CD4-positive, alpha-beta memory T cell (primary cell): ENCODE data around the gene SETBP1. TPM values are rescaled to one million over a fixed set of nuclear protein-coding genes. Genes with fewer than 3 reads are reported as not detected.

Experiments
- CTCF ChIA-PET: fragments of 350-600 bp; sonication (Branson Sonifier 250); formaldehyde crosslinking; loops from one replicate; lab custom pipeline; 2021; ENCODE audit warnings: inconsistent platforms; ENCODE audit not compliant: partially characterized antibody; lab: Charles Lee
- POLR2A ChIA-PET: fragments of 350-600 bp; sonication (Branson Sonifier 250); formaldehyde crosslinking; loops from one replicate; lab custom pipeline; 2021; ENCODE audit not compliant: partially characterized antibody; lab: Charles Lee
- DNase-seq, 5 donors: peaks; one replicate each; pipeline versions ENCODE4 v3.0.0 to v3.0.0-alpha.2; 2020 to 2022; ENCODE audit warnings: mixed read lengths in 1 of 5
- H3K27ac ChIP-seq: one replicate; pipeline ENCODE4 v1.7.0; 2013; ENCODE audit warnings: low read depth, low read length
- H3K27me3 ChIP-seq: 2 replicates; pipeline ENCODE4 v1.7.0; 2013; ENCODE audit warnings: mild to moderate bottlenecking, low read length, moderate library complexity; ENCODE audit not compliant: insufficient read depth
- H3K36me3 ChIP-seq: 2 replicates; pipeline ENCODE4 v1.7.0; 2013; ENCODE audit warnings: mild to moderate bottlenecking, low read length, moderate library complexity; ENCODE audit not compliant: insufficient read depth
- H3K4me1 ChIP-seq: 2 replicates; pipeline ENCODE4 v1.7.0; 2013; ENCODE audit warnings: mild to moderate bottlenecking, low read length, moderate library complexity; ENCODE audit not compliant: insufficient read depth
- H3K4me3 ChIP-seq, 2 donors: one replicate each; pipeline ENCODE4 v1.7.0; 2013; ENCODE audit warnings: low read length in 2 of 2, mild to moderate bottlenecking in 1 of 2
- H3K9me3 ChIP-seq, 2 donors: one replicate each; pipeline ENCODE4 v1.7.0; 2013; ENCODE audit warnings: low read length in 2 of 2, control low read depth in 1 of 2; ENCODE audit not compliant: control insufficient read depth in 1 of 2
- H3K27ac Mint-ChIP-seq, 7 donors: one replicate each; pipeline ENCODE4 v1.8.0; 2020 to 2021; ENCODE audit warnings: mixed read lengths in 7 of 7, mild to moderate bottlenecking in 6 of 7, inconsistent platforms in 3 of 7, moderate library complexity in 3 of 7
- H3K27me3 Mint-ChIP-seq, 2 donors: one replicate each; pipeline ENCODE4 v1.8.0; 2020 to 2021; ENCODE audit warnings: mixed read lengths in 2 of 2
- H3K36me3 Mint-ChIP-seq, 2 donors: one replicate each; pipeline ENCODE4 v1.8.0; 2020 to 2021; ENCODE audit warnings: mixed read lengths in 2 of 2, inconsistent platforms in 1 of 2, mild to moderate bottlenecking in 1 of 2
- H3K4me1 Mint-ChIP-seq, 4 donors: one replicate each; pipeline ENCODE4 v1.8.0; 2020 to 2021; ENCODE audit warnings: mixed read lengths in 4 of 4, mild to moderate bottlenecking in 1 of 4
- H3K4me3 Mint-ChIP-seq, 8 donors: one replicate each; pipeline ENCODE4 v1.8.0; 2020 to 2021; ENCODE audit warnings: mixed read lengths in 8 of 8, mild to moderate bottlenecking in 7 of 8, moderate library complexity in 6 of 8, inconsistent platforms in 3 of 8
- H3K9me3 Mint-ChIP-seq, 8 donors: one replicate each; pipeline ENCODE4 v1.8.0; 2020 to 2021; ENCODE audit warnings: mixed read lengths in 8 of 8, mild to moderate bottlenecking in 5 of 8, inconsistent platforms in 3 of 8, moderate library complexity in 1 of 8
- intact Hi-C: fragments of 100-400 bp; cut with micrococcal nuclease; formaldehyde crosslinking; loops from one replicate; pipeline ENCODE4 v1.15.1; 2023
- polyA plus RNA-seq, 2 donors: library from polyadenylated mRNA; unstranded; fragments of 300-500 nt; fragmentation: Illumina TruSeq; gene quantifications; one replicate each; pipeline ENCODE4 v1.2.3, GENCODE V29; 2021
- total RNA-seq, 2 experiments: library from RNA; stranded (reverse); gene quantifications; one replicate each; pipeline ENCODE4 v1.2.3, GENCODE V29; 2021

The SETBP1 gene
- total and polyA plus RNA-seq, 4 experiments from 2014 or later = 0.03 to 0.21 (median 0.09) TPM; not detected in 1

- DNase-seq = no peak
- Mint-ChIP-seq H3K27me3 (no peaks in the 10 kb centered on the region), H3K9me3 (peaks cover 0 to 5% (median 0%) of the 10 kb centered on the region in 8 donors), H3K36me3 (no peaks in the 10 kb centered on the region), H3K27ac (no peak overlapping the region), H3K4me3 (no peak overlapping the region), H3K4me1 (peaks cover 8 to 25% (median 14%) of the 10 kb centered on the region in 4 donors)
- ChIA-PET CTCF (interaction anchor here (2.2 kb wide), 1 partner anchor 215 kb away, joined by 6 read pairs; no protein-coding TSS in a partner anchor), POLR2A (no interaction called here)
- intact Hi-C loops = no loop called here
- Histone ChIP-seq H3K9me3 (no peaks in the 10 kb centered on the region), H3K4me1 (peaks cover 5% of the 10 kb centered on the region), H3K36me3 (no peaks in the 10 kb centered on the region), H3K27me3 (no peaks in the 10 kb centered on the region), H3K27ac (no peak overlapping the region), H3K4me3 (no peak overlapping the region)
Measured at GRCh38 chr18:44893966-44894365, 213.3 kb downstream of the SETBP1 start.

GRCh38 chr18:44895176-44895798, 214.6 kb downstream of the SETBP1 start:
- no peaks in the 10 kb centered on the region for H3K27me3 ChIP-seq
- no peak overlapping the region for H3K4me3 ChIP-seq
- no peak overlapping the region for H3K27ac ChIP-seq
- no peak for DNase-seq
- Mint-ChIP-seq H3K4me1 (peaks cover 8 to 25% (median 14%) of the 10 kb centered on the region in 4 donors), H3K4me3 (no peak overlapping the region), H3K27ac (peak overlapping the region in 2 of 7 donors; percentile 5 to 51), H3K36me3 (no peaks in the 10 kb centered on the region), H3K27me3 (no peaks in the 10 kb centered on the region), H3K9me3 (peaks cover 0 to 5% (median 0%) of the 10 kb centered on the region in 8 donors)
- H3K9me3 ChIP-seq = no peaks in the 10 kb centered on the region
- CTCF ChIA-PET = interaction anchor here (1.0 to 1.4 kb wide), 2 partner anchors 217 to 221 kb away, joined by 3 to 5 read pairs; no protein-coding TSS in a partner anchor
- intact Hi-C loops = loop anchor here (1.0 kb wide), 1 partner anchor 216 kb away; no protein-coding TSS in a partner anchor
- POLR2A ChIA-PET = no interaction called here
- peaks cover 5% of the 10 kb centered on the region for H3K4me1 ChIP-seq
- no peaks in the 10 kb centered on the region for H3K36me3 ChIP-seq

- Mint-ChIP-seq H3K36me3 (no peaks in the 10 kb centered on the region), H3K27ac (no peak overlapping the region), H3K4me1 (peaks cover 8 to 25% (median 14%) of the 10 kb centered on the region in 4 donors), H3K27me3 (no peaks in the 10 kb centered on the region), H3K9me3 (no peaks in the 10 kb centered on the region), H3K4me3 (no peak overlapping the region)
- peaks cover 5% of the 10 kb centered on the region for H3K4me1 ChIP-seq
- H3K9me3 ChIP-seq = no peaks in the 10 kb centered on the region
- ChIA-PET CTCF (interaction anchor here (1.4 kb wide), 1 partner anchor 218 kb away, joined by 5 read pairs; no protein-coding TSS in a partner anchor), POLR2A (no interaction called here)
- H3K27me3 ChIP-seq = no peaks in the 10 kb centered on the region
- intact Hi-C loops = no loop called here
- H3K36me3 ChIP-seq = no peaks in the 10 kb centered on the region
- H3K4me3 ChIP-seq = no peak overlapping the region
- no peak for DNase-seq
- no peak overlapping the region for H3K27ac ChIP-seq
Measured at GRCh38 chr18:44896846-44897245, 216.2 kb downstream of the SETBP1 start.

GRCh38 chr18:44897411-44897810, 216.7 kb downstream of the SETBP1 start:
- no peak for DNase-seq
- Mint-ChIP-seq H3K4me1 (peaks cover 8 to 25% (median 14%) of the 10 kb centered on the region in 4 donors), H3K4me3 (no peak overlapping the region), H3K27me3 (no peaks in the 10 kb centered on the region), H3K27ac (peak overlapping the region in 1 of 7 donors; percentile 75), H3K36me3 (no peaks in the 10 kb centered on the region), H3K9me3 (no peaks in the 10 kb centered on the region)
- ChIA-PET CTCF (no interaction called here), POLR2A (no interaction called here)
- intact Hi-C loops = no loop called here
- H3K27me3 ChIP-seq = no peaks in the 10 kb centered on the region
- peaks cover 5% of the 10 kb centered on the region for H3K4me1 ChIP-seq
- no peaks in the 10 kb centered on the region for H3K36me3 ChIP-seq
- H3K4me3 ChIP-seq = no peak overlapping the region
- no peak overlapping the region for H3K27ac ChIP-seq
- no peaks in the 10 kb centered on the region for H3K9me3 ChIP-seq

- no peak overlapping the region for H3K4me3 ChIP-seq
- H3K4me1 ChIP-seq = peaks cover 5% of the 10 kb centered on the region
- H3K36me3 ChIP-seq = no peaks in the 10 kb centered on the region
- Mint-ChIP-seq H3K4me3 (no peak overlapping the region), H3K9me3 (no peaks in the 10 kb centered on the region), H3K4me1 (peaks cover 8 to 25% (median 14%) of the 10 kb centered on the region in 4 donors), H3K36me3 (no peaks in the 10 kb centered on the region), H3K27ac (no peak overlapping the region), H3K27me3 (no peaks in the 10 kb centered on the region)
- H3K27me3 ChIP-seq = no peaks in the 10 kb centered on the region
- ChIA-PET POLR2A (no interaction called here), CTCF (no interaction called here)
- intact Hi-C loops = no loop called here
- H3K9me3 ChIP-seq = no peaks in the 10 kb centered on the region
- no peak for DNase-seq
- H3K27ac ChIP-seq = no peak overlapping the region
Measured at GRCh38 chr18:44897816-44898215, 217.1 kb downstream of the SETBP1 start.

- no peaks in the 10 kb centered on the region for H3K27me3 ChIP-seq
- H3K27ac ChIP-seq = no peak overlapping the region
- no peaks in the 10 kb centered on the region for H3K36me3 ChIP-seq
- ChIA-PET CTCF (no interaction called here), POLR2A (no interaction called here)
- H3K27me3 Mint-ChIP-seq = peaks cover 0 to 2% of the 10 kb centered on the region in 2 donors
- intact Hi-C loops = no loop called here
- no peaks in the 10 kb centered on the region for H3K9me3 Mint-ChIP-seq
- no peak overlapping the region for H3K4me3 Mint-ChIP-seq
- no peak overlapping the region for H3K4me3 ChIP-seq
- peaks cover 6 to 22% (median 11%) of the 10 kb centered on the region in 4 donors for H3K4me1 Mint-ChIP-seq
- no peaks in the 10 kb centered on the region for H3K9me3 ChIP-seq
- H3K4me1 ChIP-seq = peaks cover 5% of the 10 kb centered on the region
- no peak overlapping the region for H3K27ac Mint-ChIP-seq
- H3K36me3 Mint-ChIP-seq = no peaks in the 10 kb centered on the region
- no peak for DNase-seq
Measured at GRCh38 chr18:44898498-44898897, 217.8 kb downstream of the SETBP1 start.

GRCh38 chr18:44899832-44900231, 219.1 kb downstream of the SETBP1 start:
- peaks cover 0 to 9% (median 4%) of the 10 kb centered on the region in 4 donors for H3K4me1 Mint-ChIP-seq
- Histone ChIP-seq H3K27ac (no peak overlapping the region), H3K36me3 (no peaks in the 10 kb centered on the region), H3K9me3 (no peaks in the 10 kb centered on the region), H3K27me3 (no peaks in the 10 kb centered on the region), H3K4me3 (no peak overlapping the region), H3K4me1 (peaks cover 5% of the 10 kb centered on the region)
- no peak overlapping the region for H3K27ac Mint-ChIP-seq
- peaks cover 0 to 3% (median 0%) of the 10 kb centered on the region in 8 donors for H3K9me3 Mint-ChIP-seq
- H3K36me3 Mint-ChIP-seq = no peaks in the 10 kb centered on the region
- CTCF ChIA-PET = no interaction called here
- no peak for DNase-seq
- H3K27me3 Mint-ChIP-seq = peaks cover 2 to 4% of the 10 kb centered on the region in 2 donors
- POLR2A ChIA-PET = no interaction called here
- intact Hi-C loops = no loop called here
- H3K4me3 Mint-ChIP-seq = no peak overlapping the region
